ENCODE measurements around the gene SPATS2L.

The SPATS2L gene

DNA sequence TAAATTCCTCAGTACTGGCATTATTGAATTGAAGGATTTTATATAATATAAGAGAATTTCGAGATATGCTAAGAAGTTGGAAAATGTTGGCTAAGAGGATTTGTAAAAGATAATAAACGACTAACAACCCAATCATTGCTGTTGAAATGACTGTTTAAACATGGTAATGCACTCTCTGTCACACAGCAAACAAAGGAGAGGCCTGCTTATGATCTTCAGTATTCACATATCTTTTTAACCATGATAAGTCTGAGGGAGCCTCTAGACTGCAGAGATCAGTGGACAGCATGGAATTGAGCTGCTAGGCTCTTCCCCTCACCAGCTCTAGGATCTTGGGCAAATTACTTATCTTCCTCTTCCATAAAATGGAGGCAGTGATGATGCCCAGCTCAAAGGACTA lies 200.7 kb downstream of the SPATS2L start:
- Histone ChIP-seq H3K4me3 (ENCODE audit: low read depth, low read length) (no peak overlapping the region), H3K27ac (ENCODE audit: extremely low read depth, low read depth, low read length) (no peak overlapping the region), H3K9me3 (ENCODE audit: control insufficient read depth, insufficient read depth, low read depth, low read length) (no peaks in the 10 kb centered on the region), H3K36me3 (ENCODE audit: control insufficient read depth in 2 of 2, insufficient read depth in 1 of 2, low read length in 2 of 2) (peaks cover 10 to 26% of the 10 kb centered on the region in 2 experiments; a peak in 2 of 3 replicates), H3K4me1 (ENCODE audit: control insufficient read depth, insufficient read depth, low read length) (no peaks in the 10 kb centered on the region)
- ChIA-PET CTCF (no interaction called here), POLR2A (interaction anchor here (1.0 kb wide), 1 partner anchor 19 kb away, joined by 3 read pairs; the partner anchor contains the start of gene SGO2)
- TF ChIP-seq ZNF701 (tag by site-specific recombination; IDR thresholded peaks at IDR 0.05) (no peak), ZNF2 (tag by site-specific recombination; IDR thresholded peaks at IDR 0.05) (no peak), ZNF654 (tag by site-specific recombination; IDR thresholded peaks at IDR 0.05; ENCODE audit: low read depth) (no peak), ZFP41 (tag by site-specific recombination; IDR thresholded peaks at IDR 0.05; ENCODE audit: borderline replicate concordance) (no peak), HOXA7 (CRISPR knock-in tag; IDR thresholded peaks at IDR 0.05; ENCODE audit: borderline replicate concordance) (no peak), ZNF529 (tag by site-specific recombination; IDR thresholded peaks at IDR 0.05; ENCODE audit: insufficient replicate concordance) (no peak), ZBTB21 (tag by site-specific recombination; IDR thresholded peaks at IDR 0.05) (no peak), ZNF416 (tag by site-specific recombination; IDR thresholded peaks at IDR 0.05) (no peak), TRIM28 (IDR thresholded peaks at IDR 0.05; ENCODE audit: borderline replicate concordance, low read length) (no peak), OVOL3 (tag by site-specific recombination; IDR thresholded peaks at IDR 0.05) (no peak), ZNF169 (tag by site-specific recombination; IDR thresholded peaks at IDR 0.05) (no peak), GLIS1 (tag by site-specific recombination; IDR thresholded peaks at IDR 0.05) (no peak), ZNF830 (tag by site-specific recombination; IDR thresholded peaks at IDR 0.05; ENCODE audit: low read depth) (no peak)
- TF ChIP-seq, protein P1, sequence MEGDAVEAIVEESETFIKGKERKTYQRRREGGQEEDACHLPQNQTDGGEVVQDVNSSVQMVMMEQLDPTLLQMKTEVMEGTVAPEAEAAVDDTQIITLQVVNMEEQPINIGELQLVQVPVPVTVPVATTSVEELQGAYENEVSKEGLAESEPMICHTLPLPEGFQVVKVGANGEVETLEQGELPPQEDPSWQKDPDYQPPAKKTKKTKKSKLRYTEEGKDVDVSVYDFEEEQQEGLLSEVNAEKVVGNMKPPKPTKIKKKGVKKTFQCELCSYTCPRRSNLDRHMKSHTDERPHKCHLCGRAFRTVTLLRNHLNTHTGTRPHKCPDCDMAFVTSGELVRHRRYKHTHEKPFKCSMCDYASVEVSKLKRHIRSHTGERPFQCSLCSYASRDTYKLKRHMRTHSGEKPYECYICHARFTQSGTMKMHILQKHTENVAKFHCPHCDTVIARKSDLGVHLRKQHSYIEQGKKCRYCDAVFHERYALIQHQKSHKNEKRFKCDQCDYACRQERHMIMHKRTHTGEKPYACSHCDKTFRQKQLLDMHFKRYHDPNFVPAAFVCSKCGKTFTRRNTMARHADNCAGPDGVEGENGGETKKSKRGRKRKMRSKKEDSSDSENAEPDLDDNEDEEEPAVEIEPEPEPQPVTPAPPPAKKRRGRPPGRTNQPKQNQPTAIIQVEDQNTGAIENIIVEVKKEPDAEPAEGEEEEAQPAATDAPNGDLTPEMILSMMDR (tag by site-specific recombination; IDR thresholded peaks at IDR 0.05), result no peak
- TF ChIP-seq, protein P2, sequence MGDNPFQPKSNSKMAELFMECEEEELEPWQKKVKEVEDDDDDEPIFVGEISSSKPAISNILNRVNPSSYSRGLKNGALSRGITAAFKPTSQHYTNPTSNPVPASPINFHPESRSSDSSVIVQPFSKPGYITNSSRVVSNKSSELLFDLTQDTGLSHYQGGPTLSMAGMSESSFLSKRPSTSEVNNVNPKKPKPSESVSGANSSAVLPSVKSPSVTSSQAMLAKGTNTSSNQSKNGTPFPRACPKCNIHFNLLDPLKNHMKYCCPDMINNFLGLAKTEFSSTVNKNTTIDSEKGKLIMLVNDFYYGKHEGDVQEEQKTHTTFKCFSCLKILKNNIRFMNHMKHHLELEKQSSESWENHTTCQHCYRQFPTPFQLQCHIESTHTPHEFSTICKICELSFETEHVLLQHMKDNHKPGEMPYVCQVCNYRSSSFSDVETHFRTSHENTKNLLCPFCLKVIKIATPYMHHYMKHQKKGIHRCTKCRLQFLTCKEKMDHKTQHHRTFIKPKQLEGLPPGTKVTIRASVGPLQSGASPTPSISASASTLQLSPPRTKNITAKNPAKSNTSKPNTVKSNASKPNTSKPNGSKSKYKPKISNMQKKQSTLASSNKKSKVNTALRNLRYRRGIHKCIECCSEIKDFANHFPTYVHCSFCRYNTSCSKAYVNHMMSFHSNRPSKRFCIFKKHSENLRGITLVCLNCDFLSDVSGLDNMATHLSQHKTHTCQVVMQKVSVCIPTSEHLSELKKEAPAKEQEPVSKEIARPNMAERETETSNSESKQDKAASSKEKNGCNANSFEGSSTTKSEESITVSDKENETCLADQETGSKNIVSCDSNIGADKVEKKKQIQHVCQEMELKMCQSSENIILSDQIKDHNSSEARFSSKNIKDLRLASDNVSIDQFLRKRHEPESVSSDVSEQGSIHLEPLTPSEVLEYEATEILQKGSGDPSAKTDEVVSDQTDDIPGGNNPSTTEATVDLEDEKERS (tag by site-specific recombination; IDR thresholded peaks at IDR 0.05), result no peak
- TF ChIP-seq, protein P3, sequence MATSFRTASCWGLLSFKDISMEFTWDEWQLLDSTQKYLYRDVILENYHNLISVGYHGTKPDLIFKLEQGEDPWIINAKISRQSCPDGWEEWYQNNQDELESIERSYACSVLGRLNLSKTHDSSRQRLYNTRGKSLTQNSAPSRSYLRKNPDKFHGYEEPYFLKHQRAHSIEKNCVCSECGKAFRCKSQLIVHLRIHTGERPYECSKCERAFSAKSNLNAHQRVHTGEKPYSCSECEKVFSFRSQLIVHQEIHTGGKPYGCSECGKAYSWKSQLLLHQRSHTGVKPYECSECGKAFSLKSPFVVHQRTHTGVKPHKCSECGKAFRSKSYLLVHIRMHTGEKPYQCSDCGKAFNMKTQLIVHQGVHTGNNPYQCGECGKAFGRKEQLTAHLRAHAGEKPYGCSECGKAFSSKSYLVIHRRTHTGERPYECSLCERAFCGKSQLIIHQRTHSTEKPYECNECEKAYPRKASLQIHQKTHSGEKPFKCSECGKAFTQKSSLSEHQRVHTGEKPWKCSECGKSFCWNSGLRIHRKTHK (tag by site-specific recombination; IDR thresholded peaks at IDR 0.05), result no peak
- TF ChIP-seq, protein P4, sequence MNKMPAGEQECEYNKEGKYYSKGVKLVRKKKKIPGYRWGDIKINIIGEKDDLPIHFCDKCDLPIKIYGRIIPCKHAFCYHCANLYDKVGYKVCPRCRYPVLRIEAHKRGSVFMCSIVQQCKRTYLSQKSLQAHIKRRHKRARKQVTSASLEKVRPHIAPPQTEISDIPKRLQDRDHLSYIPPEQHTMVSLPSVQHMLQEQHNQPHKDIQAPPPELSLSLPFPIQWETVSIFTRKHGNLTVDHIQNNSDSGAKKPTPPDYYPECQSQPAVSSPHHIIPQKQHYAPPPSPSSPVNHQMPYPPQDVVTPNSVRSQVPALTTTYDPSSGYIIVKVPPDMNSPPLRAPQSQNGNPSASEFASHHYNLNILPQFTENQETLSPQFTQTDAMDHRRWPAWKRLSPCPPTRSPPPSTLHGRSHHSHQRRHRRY (tag by site-specific recombination; IDR thresholded peaks at IDR 0.05), result no peak
- TF ChIP-seq, protein P5, sequence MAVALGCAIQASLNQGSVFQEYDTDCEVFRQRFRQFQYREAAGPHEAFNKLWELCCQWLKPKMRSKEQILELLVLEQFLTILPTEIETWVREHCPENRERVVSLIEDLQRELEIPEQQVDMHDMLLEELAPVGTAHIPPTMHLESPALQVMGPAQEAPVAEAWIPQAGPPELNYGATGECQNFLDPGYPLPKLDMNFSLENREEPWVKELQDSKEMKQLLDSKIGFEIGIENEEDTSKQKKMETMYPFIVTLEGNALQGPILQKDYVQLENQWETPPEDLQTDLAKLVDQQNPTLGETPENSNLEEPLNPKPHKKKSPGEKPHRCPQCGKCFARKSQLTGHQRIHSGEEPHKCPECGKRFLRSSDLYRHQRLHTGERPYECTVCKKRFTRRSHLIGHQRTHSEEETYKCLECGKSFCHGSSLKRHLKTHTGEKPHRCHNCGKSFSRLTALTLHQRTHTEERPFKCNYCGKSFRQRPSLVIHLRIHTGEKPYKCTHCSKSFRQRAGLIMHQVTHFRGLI (tag by site-specific recombination; IDR thresholded peaks at IDR 0.05), result no peak
- TF ChIP-seq, protein P6, sequence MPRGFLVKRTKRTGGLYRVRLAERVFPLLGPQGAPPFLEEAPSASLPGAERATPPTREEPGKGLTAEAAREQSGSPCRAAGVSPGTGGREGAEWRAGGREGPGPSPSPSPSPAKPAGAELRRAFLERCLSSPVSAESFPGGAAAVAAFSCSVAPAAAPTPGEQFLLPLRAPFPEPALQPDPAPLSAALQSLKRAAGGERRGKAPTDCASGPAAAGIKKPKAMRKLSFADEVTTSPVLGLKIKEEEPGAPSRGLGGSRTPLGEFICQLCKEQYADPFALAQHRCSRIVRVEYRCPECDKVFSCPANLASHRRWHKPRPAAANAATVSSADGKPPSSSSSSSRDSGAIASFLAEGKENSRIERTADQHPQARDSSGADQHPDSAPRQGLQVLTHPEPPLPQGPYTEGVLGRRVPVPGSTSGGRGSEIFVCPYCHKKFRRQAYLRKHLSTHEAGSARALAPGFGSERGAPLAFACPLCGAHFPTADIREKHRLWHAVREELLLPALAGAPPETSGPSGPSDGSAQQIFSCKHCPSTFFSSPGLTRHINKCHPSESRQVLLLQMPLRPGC (tag by site-specific recombination; IDR thresholded peaks at IDR 0.05), result no peak

Data from HEK293 (cell line).